NCI-H1930 (cell line): Measurements from ENCODE around the gene SNX10.

Experiments used
- DNase-seq, 2 experiments: peaks; one replicate each; lab custom pipeline; 2025; lab: John Stamatoyannopoulos, UW

The SNX10 gene

DNA sequence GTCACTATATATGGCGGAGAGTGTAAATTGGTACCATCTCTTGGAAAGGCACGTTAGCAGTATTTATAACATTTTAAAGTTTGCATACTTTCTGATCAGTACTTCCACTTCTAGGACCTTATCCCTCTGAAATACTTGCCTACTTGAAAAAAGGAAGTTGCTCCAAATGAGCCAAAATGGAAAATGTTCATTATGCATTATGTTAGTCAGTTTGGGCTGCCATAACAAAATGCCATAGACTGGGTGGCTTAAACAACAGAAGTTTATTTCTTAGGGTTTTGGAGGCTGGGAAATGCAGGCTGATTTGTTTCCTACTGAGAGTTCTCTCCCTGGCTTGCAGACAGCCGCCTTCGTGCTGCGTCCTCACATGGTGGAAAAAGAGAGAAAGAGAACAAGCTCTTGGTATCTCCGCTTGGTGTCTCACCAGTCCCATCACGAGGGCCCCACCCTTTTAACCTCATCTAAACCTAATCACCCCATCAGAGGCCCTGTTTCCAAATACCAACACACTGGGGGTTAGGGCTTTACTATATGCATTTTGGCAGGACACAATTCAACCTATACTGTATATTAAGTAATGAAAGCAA is 6.9 kb downstream of the SNX10 start:
- no peak for DNase-seq

DNA sequence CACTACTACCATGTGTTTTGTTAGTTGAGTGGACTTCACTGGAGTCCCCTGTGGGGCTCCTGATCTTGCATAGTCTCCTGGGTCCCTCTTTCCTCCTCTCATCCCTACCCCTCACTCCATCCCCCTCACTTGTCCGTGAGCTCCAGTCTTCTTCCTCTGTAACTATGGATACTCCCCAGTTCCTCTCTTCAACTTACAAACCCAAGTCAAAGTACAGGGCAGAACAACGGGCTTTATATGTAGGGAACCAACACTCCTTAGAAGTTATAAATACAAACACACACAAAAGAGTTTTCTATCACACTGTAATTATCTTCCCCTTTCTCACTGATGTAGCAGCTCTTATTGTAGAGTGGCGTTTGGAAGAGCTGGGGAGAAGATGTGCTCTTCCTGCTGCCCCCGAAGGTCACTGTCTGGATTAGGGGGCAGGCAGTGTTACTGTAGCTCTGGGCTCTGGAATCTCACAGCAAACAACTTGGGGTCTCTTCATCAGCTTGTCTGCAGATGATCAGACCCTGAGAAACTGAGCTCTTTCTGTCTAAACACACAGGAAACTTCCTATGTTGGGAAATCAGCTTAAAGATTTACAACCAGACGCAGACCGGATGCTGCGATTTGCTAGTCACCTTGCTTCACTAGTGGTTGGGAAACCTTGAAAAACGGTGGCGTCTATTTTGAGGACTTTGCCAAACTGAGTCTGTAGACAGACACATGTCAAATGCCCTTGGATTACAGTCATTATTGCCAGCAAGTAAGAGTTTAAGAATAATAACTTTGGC is 13.6 kb downstream of the SNX10 start:
- DNase-seq = no peak

DNA sequence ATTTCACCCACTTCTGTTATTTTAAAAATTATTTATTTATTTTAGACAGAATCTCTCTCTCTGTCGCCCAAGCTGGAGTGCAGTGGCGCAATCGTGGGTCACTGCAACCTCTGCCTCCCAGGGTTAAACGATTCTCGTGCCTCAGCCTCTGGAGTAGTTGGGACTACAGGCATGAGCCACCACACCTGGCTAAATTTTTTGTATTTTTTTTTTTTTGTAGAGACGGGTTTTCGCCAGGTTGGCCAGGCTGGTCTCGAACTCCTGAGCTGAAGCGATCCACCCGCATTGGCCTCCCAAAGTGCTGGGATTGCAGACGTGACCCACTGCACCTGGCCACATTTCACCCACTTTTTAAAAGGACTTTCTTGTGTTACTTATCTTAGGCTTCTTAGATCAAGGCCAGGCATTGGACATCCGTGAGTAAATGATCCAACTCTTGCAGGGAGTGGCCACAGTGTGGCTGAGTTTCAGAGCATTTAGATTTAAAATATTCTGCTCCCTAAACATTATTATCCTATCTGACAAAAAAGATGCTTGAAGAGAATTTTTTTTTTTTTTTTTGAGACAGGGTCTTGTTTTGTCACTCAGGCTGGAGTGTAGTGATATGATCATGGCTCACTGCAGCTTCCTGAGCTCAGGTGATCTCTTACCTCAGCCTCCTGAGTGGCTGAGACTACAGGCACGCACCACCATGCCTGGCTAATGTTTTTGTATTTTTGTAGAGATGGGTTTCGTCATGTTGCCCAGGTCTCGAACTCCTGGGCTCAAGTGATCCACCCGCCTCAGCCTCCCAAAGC is 14.4 kb downstream of the SNX10 start:
- DNase-seq = no peak

DNA sequence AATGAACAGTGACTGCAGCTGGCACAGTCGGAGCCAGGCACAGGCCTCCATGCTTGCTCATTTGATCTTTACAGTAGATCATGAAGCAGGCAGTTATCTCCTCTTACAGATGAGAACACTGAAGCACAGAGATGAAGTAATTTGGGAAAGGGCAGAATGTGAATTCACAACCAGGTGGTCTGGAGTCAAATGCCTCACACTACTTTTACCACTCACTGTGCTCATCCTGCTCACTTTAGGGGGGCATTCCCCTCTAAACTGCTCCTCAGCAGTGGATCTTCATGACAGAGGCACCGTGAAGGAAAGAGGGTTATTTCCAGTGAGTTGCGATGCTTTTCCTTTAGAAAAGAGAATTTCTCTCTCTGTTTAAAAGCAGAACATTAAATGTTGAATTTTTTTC is 15.1 kb downstream of the SNX10 start:
- DNase-seq = no peak

DNA sequence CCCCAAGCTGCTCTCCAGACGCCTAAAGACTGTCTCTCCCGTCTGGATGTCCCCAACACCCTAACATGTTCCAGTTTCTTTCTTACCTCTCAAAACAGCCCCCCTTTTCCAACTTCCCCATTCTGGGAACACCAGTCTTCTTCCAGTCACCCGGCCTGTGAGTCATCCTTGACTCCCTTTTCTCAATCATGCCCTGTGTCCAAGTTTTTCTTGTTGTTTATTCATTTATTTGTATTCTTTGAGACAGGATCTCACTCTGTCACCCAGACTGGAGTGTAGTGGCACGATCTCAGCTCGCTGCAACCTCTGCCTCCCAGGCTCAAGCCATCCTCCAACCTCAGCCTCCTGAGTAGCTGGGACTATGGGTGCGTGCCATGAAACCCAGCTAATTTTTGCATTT is 15.6 kb downstream of the SNX10 start:
- no peak for DNase-seq

DNA sequence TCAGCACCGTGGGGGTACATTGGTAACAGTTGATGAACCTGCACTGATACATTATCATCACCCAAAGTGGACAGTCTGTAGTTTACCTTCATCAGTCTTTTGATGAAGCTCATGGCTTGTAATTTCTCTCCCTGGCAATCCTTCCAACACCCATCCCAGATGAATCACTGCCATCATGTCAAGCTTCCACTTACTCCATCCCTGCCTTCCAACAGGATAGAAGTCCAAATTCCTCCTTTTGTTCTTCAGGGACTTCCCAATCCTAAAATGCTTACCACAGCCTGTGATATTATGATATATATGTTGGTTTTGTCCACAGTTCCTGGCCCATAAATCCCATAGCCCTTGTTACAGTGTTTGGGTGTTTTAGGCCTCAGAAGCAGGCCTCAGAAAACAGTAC is 16.1 kb downstream of the SNX10 start:
- no peak for DNase-seq

DNA sequence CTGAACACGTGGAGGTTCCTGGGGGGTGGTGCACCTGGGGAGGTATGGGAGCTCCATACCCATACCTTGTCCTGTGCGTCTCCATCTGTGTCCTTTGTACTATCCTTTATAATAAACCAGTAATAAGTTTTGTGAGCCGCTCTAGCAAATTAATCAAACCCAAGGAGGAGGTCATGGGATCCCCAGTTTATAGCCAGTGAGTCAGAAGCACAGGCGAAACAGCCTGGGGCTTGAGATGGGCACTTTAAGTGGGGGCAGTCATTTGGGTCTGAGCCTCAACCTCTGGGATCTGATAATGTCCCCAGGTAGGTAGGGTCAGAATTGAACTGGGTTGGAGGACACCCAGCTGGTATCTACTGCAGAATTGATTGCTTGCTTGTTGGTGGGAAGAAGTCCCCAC is 16.9 kb downstream of the SNX10 start:
- DNase-seq = no peak

DNA sequence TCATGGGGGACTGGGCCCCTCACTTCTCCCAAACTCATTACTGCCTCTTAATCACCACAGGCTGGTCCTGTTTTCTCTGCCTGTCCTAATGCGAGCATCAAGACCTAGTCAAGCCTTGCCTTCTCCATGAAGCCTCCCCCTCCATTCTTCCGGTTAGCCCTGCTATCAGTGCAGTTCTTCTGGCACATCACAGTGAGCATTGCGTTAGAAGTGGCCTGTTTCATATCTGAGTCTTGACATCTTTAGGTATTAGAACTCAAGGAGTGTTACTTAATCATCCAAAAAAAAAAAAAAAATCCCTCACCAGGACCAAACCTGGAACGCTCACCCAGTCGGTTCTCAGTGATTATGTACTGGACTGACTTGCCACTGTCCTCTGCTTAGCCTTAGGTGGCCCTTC is 17.4 kb downstream of the SNX10 start:
- no peak for DNase-seq

DNA sequence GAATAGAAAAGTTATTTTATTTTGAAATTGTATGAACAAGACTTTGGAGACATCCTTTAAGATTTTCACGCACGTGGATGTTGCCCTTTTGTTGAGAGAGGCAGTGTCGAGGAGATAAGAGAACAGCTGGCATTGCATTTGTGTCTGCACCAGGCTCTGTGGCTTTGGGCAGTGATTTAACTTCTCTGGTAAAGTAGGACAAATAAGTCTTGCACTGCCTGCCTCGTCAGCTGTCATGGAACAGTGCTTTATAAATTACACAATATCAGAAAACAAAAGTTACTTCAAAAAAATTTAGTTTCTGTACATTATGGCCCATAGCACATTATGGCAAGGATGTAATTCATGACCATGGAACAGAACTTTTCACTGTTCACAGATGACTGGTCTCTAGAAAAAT is 20.1 kb downstream of the SNX10 start:
- no peak for DNase-seq

DNA sequence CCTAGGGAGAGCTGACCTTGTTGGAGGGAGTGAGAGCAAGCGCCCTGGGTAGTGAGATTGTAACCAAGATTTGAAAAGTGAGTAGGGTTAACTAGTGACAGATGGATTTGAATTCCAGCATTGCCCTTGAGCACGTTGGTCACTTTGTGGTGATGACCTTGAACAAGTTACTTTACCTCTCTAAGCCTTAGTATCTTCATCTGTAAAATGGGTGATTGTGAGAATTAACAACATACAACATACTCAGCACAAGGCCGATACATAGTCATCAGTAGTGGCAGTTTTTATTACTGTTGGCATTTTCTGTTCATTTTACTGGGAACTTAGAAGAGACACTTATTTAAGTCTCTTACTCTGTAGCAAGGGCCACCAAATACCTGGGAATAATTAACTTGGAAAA is 25.5 kb downstream of the SNX10 start:
- no peak for DNase-seq

DNA sequence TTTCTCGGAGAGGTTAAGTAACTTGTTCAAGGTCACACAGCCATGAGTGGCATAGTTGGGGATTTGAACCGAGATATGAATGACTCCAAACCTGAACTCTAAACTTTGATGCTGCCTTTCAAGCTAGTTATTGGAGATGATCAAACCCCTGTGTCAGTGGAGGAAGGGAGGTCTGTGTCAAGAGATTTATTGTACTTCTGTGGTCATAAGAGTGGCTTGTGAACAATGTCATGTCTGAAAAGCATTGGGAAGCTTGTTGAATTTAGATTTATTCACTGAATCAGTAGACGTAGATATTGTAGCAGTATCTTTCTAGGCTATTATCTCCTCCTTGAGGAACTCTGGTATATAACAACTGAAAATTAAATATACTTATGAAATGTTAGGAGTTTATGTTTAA is 27.3 kb downstream of the SNX10 start:
- no peak for DNase-seq

DNA sequence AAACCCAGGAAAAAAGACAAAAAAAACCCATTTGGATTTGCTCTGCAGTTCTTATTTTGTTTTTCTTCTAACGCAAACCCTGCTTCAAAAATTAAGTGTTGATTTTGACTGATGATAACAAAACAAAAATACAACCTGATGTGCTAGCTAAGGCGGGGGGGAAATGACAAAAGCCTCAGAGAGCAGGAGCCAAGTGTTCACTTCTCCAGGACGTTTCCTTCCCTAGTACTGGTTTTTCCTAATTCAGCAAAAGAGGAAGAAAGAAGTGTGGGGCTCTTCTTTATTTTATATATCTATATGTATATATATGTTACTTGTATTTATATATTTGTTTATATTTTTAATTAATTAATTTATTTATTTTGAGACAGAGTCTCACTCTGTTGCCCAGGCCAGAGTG is 28.0 kb downstream of the SNX10 start:
- no peak for DNase-seq

DNA sequence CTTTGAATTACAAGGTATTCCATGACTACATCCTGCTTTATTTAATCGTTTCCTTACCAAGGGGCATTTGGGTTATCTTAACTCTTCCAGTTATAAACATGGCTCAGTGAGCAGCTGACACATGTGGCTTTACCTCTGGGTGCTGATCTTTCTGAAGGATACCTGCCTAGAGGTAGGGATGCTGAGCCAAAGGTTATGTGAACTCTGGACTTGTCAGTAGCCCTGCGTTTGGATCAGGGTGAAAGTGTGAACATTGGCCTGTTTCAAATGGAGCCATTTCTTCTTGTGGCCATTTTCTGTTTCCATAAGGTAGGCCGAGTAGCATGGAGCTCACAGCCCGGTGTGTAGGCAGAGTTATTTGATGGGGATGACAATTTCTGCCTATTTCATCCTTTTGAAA is 29.2 kb downstream of the SNX10 start:
- no peak for DNase-seq

DNA sequence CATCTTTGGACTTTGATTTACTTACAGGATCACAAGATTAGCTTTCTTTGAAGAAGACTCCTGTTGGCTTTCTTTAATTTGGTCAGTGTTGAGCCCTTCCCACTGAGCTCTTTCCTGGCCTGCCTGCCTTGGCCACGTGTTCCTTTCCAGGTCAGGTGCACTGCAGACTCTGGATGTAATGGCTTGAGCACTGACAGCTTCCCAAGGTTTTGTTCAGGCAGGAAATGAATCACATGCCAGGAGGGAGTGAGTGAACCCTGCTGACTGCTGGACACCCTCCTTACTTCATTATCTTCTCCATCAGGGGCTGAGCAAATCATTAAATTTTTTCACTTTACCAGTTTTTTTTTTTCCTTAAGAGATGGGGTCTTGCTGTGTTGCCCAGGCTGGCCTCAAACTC is 29.8 kb downstream of the SNX10 start:
- DNase-seq = no peak

DNA sequence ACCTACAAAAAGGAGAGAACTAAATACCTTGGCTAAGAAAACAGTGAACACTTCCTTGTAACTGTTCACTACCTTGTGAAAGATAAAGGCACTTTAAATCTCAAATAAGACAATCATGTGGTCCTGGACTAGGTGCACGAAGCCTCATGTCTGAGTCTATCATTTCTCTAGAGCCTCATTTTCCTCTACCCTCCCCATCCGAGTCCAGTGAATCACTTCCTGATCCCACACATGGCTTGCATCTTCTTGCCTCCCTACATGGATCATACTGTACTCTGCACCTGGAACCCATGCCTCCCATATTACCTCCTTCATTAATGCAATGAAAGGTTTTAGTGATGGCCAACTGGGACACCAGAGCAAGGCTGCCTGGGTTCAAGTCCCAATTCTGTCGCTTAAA is 34.5 kb downstream of the SNX10 start:
- no peak for DNase-seq

DNA sequence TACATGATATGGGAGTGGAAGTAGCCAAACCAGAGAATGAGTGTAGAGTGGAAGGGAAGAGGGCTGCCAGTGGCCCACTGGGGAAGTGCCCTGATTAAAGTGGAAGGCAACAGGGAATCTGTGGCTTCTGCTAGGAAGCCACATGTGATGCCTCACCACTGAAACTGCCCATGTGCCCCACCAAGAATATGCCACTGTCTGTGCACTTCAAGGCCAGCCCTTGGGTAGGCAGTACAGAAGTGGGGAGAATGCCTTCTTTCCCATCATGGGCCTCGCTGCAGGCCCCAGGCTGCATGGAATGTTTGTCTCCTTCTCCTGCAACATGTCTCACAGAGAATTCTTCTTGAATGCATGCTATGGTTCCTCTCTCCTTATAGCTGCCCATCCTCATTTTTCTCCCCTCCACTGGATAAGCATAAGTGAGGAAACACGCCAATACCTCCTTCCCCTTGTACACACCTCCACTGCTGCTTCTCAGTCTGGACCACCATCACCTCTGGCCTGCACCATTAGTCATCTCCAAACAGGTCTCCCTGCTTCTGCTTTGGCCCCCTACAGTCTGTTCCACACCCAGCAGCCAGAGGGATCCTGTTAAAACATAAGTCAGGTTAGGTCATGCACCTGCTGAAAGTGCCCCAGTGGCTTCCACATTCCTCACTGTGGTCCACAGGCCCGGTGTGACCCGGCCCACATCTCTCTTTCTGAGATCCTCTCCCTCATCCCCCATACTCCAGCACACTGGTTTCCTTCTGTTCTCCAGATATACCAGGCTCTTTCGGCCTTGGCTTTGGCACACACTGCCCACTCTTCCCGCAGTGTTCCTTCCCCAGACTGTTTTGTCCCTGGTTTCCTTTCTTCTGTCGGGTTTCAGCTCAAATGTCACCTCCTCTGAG is 37.1 kb downstream of the SNX10 start:
- DNase-seq = no peak

DNA sequence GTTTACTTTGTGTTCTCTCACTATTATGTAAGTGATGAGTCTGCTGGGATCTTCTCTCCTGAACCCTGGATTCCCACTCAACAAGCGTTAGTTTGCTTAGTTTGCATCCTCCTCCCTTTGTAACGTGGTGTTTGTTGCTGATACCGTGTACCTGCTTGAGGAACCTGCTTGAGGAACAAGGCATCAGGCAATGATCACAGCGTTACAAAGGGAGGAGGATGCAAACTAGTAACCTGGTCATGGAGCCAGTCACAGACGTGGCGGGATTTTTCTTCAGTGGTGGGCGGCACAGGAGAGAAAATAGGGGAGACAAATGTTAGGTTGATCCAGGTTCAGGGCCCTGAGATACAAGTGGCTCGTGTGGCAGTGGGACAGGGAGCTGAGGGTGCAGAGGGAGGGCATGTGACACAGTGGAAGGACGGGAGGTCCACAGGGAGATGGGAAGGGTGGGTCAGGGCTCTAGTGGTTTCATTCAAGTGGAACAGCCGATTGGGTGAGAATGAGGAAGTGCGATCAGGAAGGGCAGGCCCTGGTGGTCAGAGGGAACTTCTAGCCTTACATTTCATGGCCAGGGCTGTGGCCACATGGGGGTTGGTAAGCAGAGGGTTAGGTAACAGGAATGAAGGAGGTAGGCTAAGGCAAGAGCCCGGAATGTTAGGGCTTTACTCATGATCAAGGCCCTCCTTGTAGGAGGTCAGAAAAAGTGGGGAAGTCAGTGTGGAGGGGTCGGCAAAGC is 38.0 kb downstream of the SNX10 start:
- no peak for DNase-seq

DNA sequence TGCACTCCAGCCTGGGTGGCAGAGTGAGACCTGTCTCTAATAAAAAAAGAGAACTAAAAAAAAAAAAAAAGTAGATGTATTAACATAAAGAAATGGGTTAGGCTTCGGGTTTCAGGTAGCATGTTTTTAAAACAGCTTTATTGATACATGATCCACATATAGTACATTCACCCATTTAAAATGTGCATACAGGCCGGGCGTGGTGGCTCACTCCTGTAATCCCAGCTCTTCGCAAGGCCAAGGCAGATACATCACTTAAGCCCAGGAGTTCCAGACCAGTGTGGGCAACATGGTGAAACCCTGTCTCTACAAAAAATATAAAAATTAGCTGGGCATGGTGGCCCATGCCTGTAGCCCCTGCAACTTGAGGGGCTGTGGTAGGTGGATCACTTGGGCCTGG is 39.5 kb downstream of the SNX10 start:
- DNase-seq = no peak

DNA sequence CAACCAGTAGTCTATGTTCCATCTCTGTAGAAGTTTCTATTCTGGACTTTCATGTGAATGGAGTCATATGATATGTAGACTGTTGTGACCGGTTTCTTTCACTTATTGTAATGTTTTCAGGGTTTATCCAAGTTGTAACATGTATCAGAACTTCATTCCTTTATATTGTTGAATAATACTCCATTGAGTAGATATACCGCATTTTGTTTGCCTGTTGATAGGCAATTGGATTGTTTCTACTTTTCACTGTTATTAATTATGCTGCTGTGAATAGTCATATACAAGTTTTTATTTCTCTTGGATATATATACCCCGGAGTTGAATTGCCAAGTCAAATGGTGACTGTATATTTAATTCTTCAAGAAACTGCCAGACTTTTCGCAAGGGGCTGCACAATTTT is 40.1 kb downstream of the SNX10 start:
- DNase-seq = no peak

DNA sequence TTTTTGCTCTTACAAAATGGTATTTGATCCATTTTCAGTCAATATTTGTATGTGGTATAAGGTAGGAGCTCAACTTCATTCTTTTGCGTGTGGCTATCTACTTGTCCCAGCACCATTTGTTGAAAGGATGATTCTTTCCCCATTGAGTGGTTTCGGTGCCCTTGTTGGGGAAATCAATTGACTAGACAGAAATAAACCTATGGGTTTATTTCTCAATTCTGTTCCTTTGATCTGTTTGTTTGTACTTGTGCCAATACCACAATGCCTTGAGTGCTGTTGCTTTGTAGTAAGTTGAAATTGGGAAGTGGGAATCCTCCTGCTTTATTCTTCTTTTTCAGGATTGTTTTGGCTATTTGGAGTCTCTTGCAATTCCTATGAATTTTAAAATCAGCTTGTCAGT is 41.0 kb downstream of the SNX10 start:
- DNase-seq = no peak

DNA sequence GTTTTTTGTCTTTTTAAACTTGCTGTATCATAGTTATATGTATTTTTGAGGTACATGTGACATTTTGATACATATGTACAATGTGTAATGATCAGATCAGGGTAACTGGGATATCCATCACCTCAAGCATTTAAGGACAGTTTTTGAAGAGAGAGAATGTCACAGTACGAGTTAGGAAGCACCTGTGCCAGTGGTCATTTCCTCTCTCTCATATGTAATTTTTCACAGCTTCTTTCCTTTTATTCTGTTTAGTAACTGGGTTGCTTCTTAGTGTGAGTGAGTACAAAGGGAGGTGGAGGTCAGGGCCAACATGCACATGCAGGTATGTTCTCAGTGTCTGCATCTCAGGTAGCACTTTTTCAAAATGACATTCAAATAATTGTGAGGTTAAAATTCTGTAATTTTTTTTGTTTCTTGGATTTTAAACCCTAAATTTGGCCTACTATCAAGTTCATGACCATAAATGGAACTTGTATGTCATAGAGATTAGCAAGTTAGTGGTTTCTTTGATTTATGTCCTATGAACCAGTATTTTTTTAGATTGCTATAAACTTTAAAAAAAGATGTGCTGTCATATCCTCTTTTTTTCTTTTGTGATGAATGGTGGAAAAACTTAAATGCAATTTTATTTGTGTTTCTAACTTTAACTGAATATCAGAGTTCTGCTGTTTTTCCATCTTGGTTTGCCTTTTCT is 42.7 kb downstream of the SNX10 start:
- DNase-seq = no peak
